Hepatocyte (in vitro differentiated cells): Measurements from ENCODE around the gene ECHS1.

Source experiments
- CTCF ChIP-seq: fragments of 200-600 bp; sonication (generic); IDR thresholded peaks from 2 replicates; pipeline ENCODE4 v1.5.1; 2016; ENCODE audit warnings: antibody characterized with exemption, mild to moderate bottlenecking; ENCODE audit not compliant: poor library complexity
- EZH2 ChIP-seq: fragments of 200-600 bp; sonication (generic); IDR thresholded peaks from 2 replicates; pipeline ENCODE4 v1.6.1; 2016; ENCODE audit warnings: antibody characterized with exemption, mild to moderate bottlenecking, borderline replicate concordance
- EZH2phosphoT487 ChIP-seq: fragments of 200-600 bp; sonication (generic); IDR thresholded peaks from one replicate; pipeline ENCODE4 v1.6.1; 2018; ENCODE audit warnings: antibody characterized with exemption, mild to moderate bottlenecking, low read depth, moderate library complexity; ENCODE audit not compliant: unreplicated experiment, severe bottlenecking

DNA sequence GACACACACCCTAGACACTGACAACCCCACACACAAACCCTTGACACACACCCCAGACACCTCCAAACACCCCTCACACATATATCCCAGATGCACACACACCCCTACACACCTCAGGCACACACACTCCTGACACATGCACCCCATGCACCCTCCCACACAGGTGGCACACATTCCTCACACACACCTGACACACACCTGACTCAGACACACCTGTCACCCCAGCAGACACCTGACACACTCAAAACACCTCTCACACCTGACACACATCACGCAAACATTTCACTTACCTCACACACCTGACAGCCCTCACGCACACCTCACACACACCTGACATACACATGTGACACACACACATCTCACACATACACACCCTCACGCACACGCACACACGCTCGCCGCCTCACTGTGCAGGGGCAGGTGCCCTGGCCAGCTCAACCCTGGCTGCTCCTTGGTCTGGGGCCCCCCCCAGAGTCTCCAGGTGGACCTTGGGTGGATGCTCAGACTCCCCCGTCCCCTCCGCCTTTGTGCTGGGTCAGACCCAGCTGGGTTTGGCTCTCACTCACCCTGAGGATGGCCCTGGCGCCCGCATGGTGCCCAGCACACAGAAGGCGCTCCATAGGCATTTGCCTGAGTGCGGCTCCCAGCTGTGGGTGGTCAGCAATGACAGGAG lies 33.3 kb downstream of the ECHS1 start:
- TF ChIP-seq CTCF: no peak
- no peak for TF ChIP-seq EZH2
- TF ChIP-seq EZH2phosphoT487: no peak
